ENCODE measurements around the gene TELO2.

Gene TELO2

GRCh38 chr16:1493746-1494094 lies 560 bp downstream of the TELO2 start:
- DNase-seq (ENCODE audit: low read depth): no peak
- no peak for TF ChIP-seq CTCF (conservative IDR thresholded peaks at IDR 0.05; ENCODE audit: low read depth, low read length)
- H3K4me3 ChIP-seq (ENCODE audit: low read depth, low read length): peak overlapping the region; percentile 74

- peak; percentile 89 for TF ChIP-seq CTCF (conservative IDR thresholded peaks at IDR 0.05; ENCODE audit: low read depth, low read length)
- H3K4me3 ChIP-seq (ENCODE audit: low read depth, low read length): peak overlapping the region; percentile 74
- DNase-seq (ENCODE audit: low read depth): peak; percentile 89
Observed at GRCh38 chr16:1494129-1494640, 1.0 kb downstream of the TELO2 start.

GRCh38 chr16:1494711-1495110 lies 1.6 kb downstream of the TELO2 start:
- no peak for DNase-seq (ENCODE audit: low read depth)
- peak overlapping the region; percentile 74 for H3K4me3 ChIP-seq (ENCODE audit: low read depth, low read length)
- TF ChIP-seq CTCF (conservative IDR thresholded peaks at IDR 0.05; ENCODE audit: low read depth, low read length): no peak

GRCh38 chr16:1495211-1495888 lies 2.2 kb downstream of the TELO2 start:
- H3K4me3 ChIP-seq (ENCODE audit: low read depth, low read length): no peak overlapping the region
- no peak for DNase-seq (ENCODE audit: low read depth)
- TF ChIP-seq CTCF (conservative IDR thresholded peaks at IDR 0.05; ENCODE audit: low read depth, low read length): no peak

- H3K4me3 ChIP-seq (ENCODE audit: low read depth, low read length): no peak overlapping the region
- no peak for DNase-seq (ENCODE audit: low read depth)
- TF ChIP-seq CTCF (conservative IDR thresholded peaks at IDR 0.05; ENCODE audit: low read depth, low read length): no peak
Observed at GRCh38 chr16:1495889-1496262, 2.7 kb downstream of the TELO2 start.

- no peak overlapping the region for H3K4me3 ChIP-seq (ENCODE audit: low read depth, low read length)
- TF ChIP-seq CTCF (conservative IDR thresholded peaks at IDR 0.05; ENCODE audit: low read depth, low read length): no peak
- no peak for DNase-seq (ENCODE audit: low read depth)
Observed at GRCh38 chr16:1496464-1496863, 3.3 kb downstream of the TELO2 start.

GRCh38 chr16:1497014-1497598 lies 3.9 kb downstream of the TELO2 start:
- DNase-seq (ENCODE audit: low read depth): no peak
- TF ChIP-seq CTCF (conservative IDR thresholded peaks at IDR 0.05; ENCODE audit: low read depth, low read length): no peak
- no peak overlapping the region for H3K4me3 ChIP-seq (ENCODE audit: low read depth, low read length)

Measured in choroid plexus epithelial cell (primary cell).